Panc1 (cell line): ENCODE results near the gene LHX4.

Experiments
- CTCF ChIP-seq: fragments of 450-650 bp; IDR thresholded peaks from 2 replicates; pipeline ENCODE4 v1.5.1; 2017; ENCODE audit warnings: mild to moderate bottlenecking
- POLR2AphosphoS5 ChIP-seq: IDR thresholded peaks from 2 replicates; pipeline ENCODE4 v1.6.1; 2012; ENCODE audit warnings: mild to moderate bottlenecking, low read depth, low read length, moderate library complexity
- REST ChIP-seq, 2 experiments: IDR thresholded peaks; 2 replicates each; pipeline ENCODE4 v1.6.1; 2011 to 2012; ENCODE audit warnings: low read depth in 2 of 2, control low read depth in 1 of 2, low read length in 1 of 2, mild to moderate bottlenecking in 1 of 2, moderate library complexity in 1 of 2; ENCODE audit not compliant: insufficient read depth in 1 of 2
- TCF7L2 ChIP-seq: IDR thresholded peaks from 2 replicates; pipeline ENCODE4 v1.6.1; 2011; ENCODE audit warnings: mild to moderate bottlenecking, low read depth, low read length, inconsistent platforms

GRCh38 chr1:180272395-180272794, 42.3 kb downstream of the LHX4 start:
- TF ChIP-seq CTCF (no peak), POLR2AphosphoS5 (no peak), TCF7L2 (no peak), REST (IDR thresholded peaks at IDR 0.05; ENCODE audit: insufficient read depth in 1 of 2, low read depth in 2 of 2, low read length in 1 of 2) (no peak)
